CD4-positive, alpha-beta T cell (primary cell): ENCODE results near the gene LRRC37A3. TPM values are rescaled to one million over a fixed set of nuclear protein-coding genes. Genes with fewer than 3 reads are reported as not detected.

Experiments
- ATAC-seq: fragments of 200-7000 bp; cut with Tn5 transposase; one replicate; pipeline ENCODE4 v1.10.0; 2022; ENCODE audit warnings: mild to moderate bottlenecking; ENCODE audit not compliant: poor library complexity
- CTCF ChIA-PET: fragments of 350-600 bp; sonication (Branson Sonifier 250); formaldehyde crosslinking; loops from one replicate; lab custom pipeline; 2021; ENCODE audit warnings: antibody characterized with exemption, inconsistent platforms; lab: Charles Lee
- POLR2A ChIA-PET: fragments of 350-600 bp; sonication (Branson Sonifier 250); formaldehyde crosslinking; loops from one replicate; lab custom pipeline; 2021; ENCODE audit warnings: antibody characterized with exemption, inconsistent platforms; lab: Charles Lee
- DNase-seq, 14 experiments: peaks; one replicate each; pipeline ENCODE4 v3.0.0-alpha.2; 2013 to 2020; ENCODE audit warnings: mixed read lengths in 2 of 14
- H3K27ac ChIP-seq, 2 donors: one replicate each; pipeline versions ENCODE4 v1.5.1 to v1.7.0; 2013; ENCODE audit warnings: low read length in 2 of 2, low read depth in 1 of 2, mild to moderate bottlenecking in 1 of 2
- H3K27me3 ChIP-seq, 2 experiments: 1 replicate in 1 of 2; 2 replicates in 1 of 2; pipeline versions ENCODE4 v1.6.1 to v1.7.0; 2013; ENCODE audit warnings: low read length in 2 of 2, control low read depth in 1 of 2, mild to moderate bottlenecking in 1 of 2, moderate library complexity in 1 of 2; ENCODE audit not compliant: insufficient read depth in 2 of 2, control insufficient read depth in 1 of 2
- H3K36me3 ChIP-seq: one replicate; pipeline ENCODE4 v1.6.1; 2013; ENCODE audit warnings: low read length, control low read depth; ENCODE audit not compliant: insufficient read depth
- H3K4me1 ChIP-seq: one replicate; pipeline ENCODE4 v1.6.1; 2013; ENCODE audit warnings: low read length, control low read depth; ENCODE audit not compliant: insufficient read depth
- H3K4me3 ChIP-seq: one replicate; pipeline ENCODE4 v1.5.1; 2013; ENCODE audit warnings: mild to moderate bottlenecking, low read length, moderate library complexity
- H3K9me3 ChIP-seq, 2 experiments: 1 replicate in 1 of 2; 2 replicates in 1 of 2; pipeline versions ENCODE4 v1.6.1 to v1.7.0; 2013; ENCODE audit warnings: low read length in 2 of 2, mild to moderate bottlenecking in 2 of 2, control low read depth in 1 of 2, moderate library complexity in 1 of 2; ENCODE audit not compliant: control insufficient read depth in 1 of 2, insufficient read depth in 1 of 2
- H3K27ac Mint-ChIP-seq: one replicate; pipeline ENCODE4 v1.8.0; 2020; ENCODE audit warnings: mixed read lengths
- H3K27me3 Mint-ChIP-seq: one replicate; pipeline ENCODE4 v1.8.0; 2021; ENCODE audit warnings: mixed read lengths
- H3K36me3 Mint-ChIP-seq: one replicate; pipeline ENCODE4 v1.8.0; 2021; ENCODE audit warnings: low read depth, mixed read lengths
- H3K4me1 Mint-ChIP-seq: one replicate; pipeline ENCODE4 v1.8.0; 2021; ENCODE audit warnings: low read depth, mixed read lengths
- H3K4me3 Mint-ChIP-seq: one replicate; pipeline ENCODE4 v1.8.0; 2020; ENCODE audit warnings: mild to moderate bottlenecking, mixed read lengths
- H3K9me3 Mint-ChIP-seq: one replicate; pipeline ENCODE4 v1.8.0; 2020; ENCODE audit warnings: mixed read lengths
- CTCF ChIP-seq: fragments of 200-600 bp; IDR thresholded peaks from one replicate; pipeline ENCODE4 v1.8.0; 2022; ENCODE audit warnings: antibody characterized with exemption, mild to moderate bottlenecking
- intact Hi-C, 2 experiments: fragments of 100-400 bp; cut with DNase I in 1 of 2; cut with micrococcal nuclease in 1 of 2; formaldehyde crosslinking; loops; one replicate each; pipeline versions ENCODE4 v1.15.1 to v1.9.0; 2023 to 2025; cut with DNase I, micrococcal nuclease
- total RNA-seq, 174 experiments: library from RNA in 2 of 174; stranded (reverse) in 2 of 174; gene quantifications; one replicate each; pipeline ENCODE4 v1.2.3 and lab custom pipeline; 2021 to 2026

LRRC37A3 gene
- total RNA-seq, 2 experiments from 2014 or later = 7.6 to 8.0 TPM

GRCh38 chr17:64941761-64942160, 22.5 kb upstream of the LRRC37A3 start:
- POLR2A ChIA-PET = no interaction called here
- H3K27ac Mint-ChIP-seq = no peak overlapping the region
- no peak overlapping the region for H3K4me3 Mint-ChIP-seq
- DNase-seq (no peak), ATAC-seq (no peak)
- Histone ChIP-seq H3K36me3 (no peaks in the 10 kb centered on the region), H3K4me1 (peaks cover 5% of the 10 kb centered on the region), H3K9me3 (no peaks in the 10 kb centered on the region), H3K27me3 (no peaks in the 10 kb centered on the region), H3K27ac (no peak overlapping the region), H3K4me3 (no peak overlapping the region)
- no peaks in the 10 kb centered on the region for H3K4me1 Mint-ChIP-seq
- CTCF ChIA-PET = interaction anchor here (1.5 to 2.8 kb wide), 2 partner anchors 22 to 196 kb away, joined by 3 to 10 read pairs; partner anchors contain the start of genes LRRC37A3 and RGS9
- intact Hi-C loops = no loop called here
- no peak for TF ChIP-seq CTCF
- no peaks in the 10 kb centered on the region for H3K36me3 Mint-ChIP-seq
- no peaks in the 10 kb centered on the region for H3K9me3 Mint-ChIP-seq
- no peaks in the 10 kb centered on the region for H3K27me3 Mint-ChIP-seq

GRCh38 chr17:64941045-64941444, 21.8 kb upstream of the LRRC37A3 start:
- H3K27me3 Mint-ChIP-seq = no peaks in the 10 kb centered on the region
- no peaks in the 10 kb centered on the region for H3K9me3 Mint-ChIP-seq
- no peak for ATAC-seq
- intact Hi-C loops = no loop called here
- no peak overlapping the region for H3K27ac Mint-ChIP-seq
- no peaks in the 10 kb centered on the region for H3K36me3 ChIP-seq
- no peaks in the 10 kb centered on the region for H3K9me3 ChIP-seq
- CTCF ChIA-PET = interaction anchor here (1.5 to 2.8 kb wide), 2 partner anchors 22 to 196 kb away, joined by 3 to 10 read pairs; partner anchors contain the start of genes LRRC37A3 and RGS9
- no peaks in the 10 kb centered on the region for H3K27me3 ChIP-seq
- H3K4me1 Mint-ChIP-seq = no peaks in the 10 kb centered on the region
- no peaks in the 10 kb centered on the region for H3K36me3 Mint-ChIP-seq
- H3K4me1 ChIP-seq = peaks cover 5% of the 10 kb centered on the region
- H3K4me3 Mint-ChIP-seq = no peak overlapping the region
- TF ChIP-seq CTCF = no peak
- no peak overlapping the region for H3K27ac ChIP-seq
- H3K4me3 ChIP-seq = no peak overlapping the region
- POLR2A ChIA-PET = no interaction called here
- no peak for DNase-seq

GRCh38 chr17:64940055-64940454, 20.8 kb upstream of the LRRC37A3 start:
- no peak for DNase-seq
- H3K27ac Mint-ChIP-seq = no peak overlapping the region
- no peaks in the 10 kb centered on the region for H3K36me3 Mint-ChIP-seq
- TF ChIP-seq CTCF = no peak
- H3K9me3 Mint-ChIP-seq = no peaks in the 10 kb centered on the region
- no peaks in the 10 kb centered on the region for H3K27me3 Mint-ChIP-seq
- Histone ChIP-seq H3K9me3 (no peaks in the 10 kb centered on the region), H3K27me3 (no peaks in the 10 kb centered on the region), H3K4me1 (peaks cover 5% of the 10 kb centered on the region), H3K27ac (no peak overlapping the region), H3K36me3 (no peaks in the 10 kb centered on the region), H3K4me3 (no peak overlapping the region)
- no peaks in the 10 kb centered on the region for H3K4me1 Mint-ChIP-seq
- intact Hi-C loops = no loop called here
- ATAC-seq = no peak
- CTCF ChIA-PET = interaction anchor here (0.7 to 2.8 kb wide), 2 partner anchors 21 to 160 kb away, joined by 3 to 10 read pairs; partner anchors contain the start of gene LRRC37A3
- no peak overlapping the region for H3K4me3 Mint-ChIP-seq
- POLR2A ChIA-PET = interaction anchor here (1.1 kb wide), 1 partner anchor 21 kb away, joined by 3 read pairs; the partner anchor contains the start of gene LRRC37A3
